Activated T-helper 1 cell treated with anti-CD3 and anti-CD28 coated beads, Interleukin-2, amount 50 U/mL, for 16 hours (primary cell): ENCODE data around the gene CR2.
"Not testable (repeated sequence)": the region's sequence is repeated elsewhere in the genome, so short reads cannot be mapped to it uniquely, and the experiment has no call there.

ENCODE experiments used
- DNase-seq, 2 donors: peaks; one replicate each; pipeline ENCODE4 v3.0.0-alpha.2; 2020; ENCODE audit warnings: low read depth in 1 of 2, low spot score in 1 of 2

Gene CR2

GRCh38 chr1:207444514-207445217, 9.5 kb upstream of the CR2 start:
- no peak for DNase-seq

- DNase-seq = no peak
Measured at GRCh38 chr1:207453710-207454045, 450 bp upstream of the CR2 start.

- DNase-seq = no peak
Measured at GRCh38 chr1:207455183-207455754, 1.1 kb downstream of the CR2 start.

GRCh38 chr1:207458414-207458813, 4.3 kb downstream of the CR2 start:
- DNase-seq = no peak

GRCh38 chr1:207459008-207459407, 4.9 kb downstream of the CR2 start:
- DNase-seq = no peak

- no peak for DNase-seq
Measured at GRCh38 chr1:207461649-207462048, 7.5 kb downstream of the CR2 start.

GRCh38 chr1:207462535-207462934, 8.4 kb downstream of the CR2 start:
- DNase-seq = no peak

GRCh38 chr1:207463021-207463420, 8.9 kb downstream of the CR2 start:
- DNase-seq = no peak

- DNase-seq = no peak
Measured at GRCh38 chr1:207463571-207463970, 9.4 kb downstream of the CR2 start.

- no peak for DNase-seq
Measured at GRCh38 chr1:207470927-207471326, 16.8 kb downstream of the CR2 start.

- DNase-seq = no peak
Measured at GRCh38 chr1:207474210-207474609, 20.1 kb downstream of the CR2 start.

GRCh38 chr1:207486198-207486597, 32.1 kb downstream of the CR2 start:
- DNase-seq = no peak

GRCh38 chr1:207487636-207488035, 33.5 kb downstream of the CR2 start:
- no peak for DNase-seq

GRCh38 chr1:207493212-207493611, 39.1 kb downstream of the CR2 start:
- DNase-seq = no peak

GRCh38 chr1:207494171-207494570, 40.0 kb downstream of the CR2 start:
- no peak for DNase-seq

GRCh38 chr1:207495281-207495680, 41.2 kb downstream of the CR2 start:
- DNase-seq = not testable (repeated sequence)

GRCh38 chr1:207495801-207496792, 42.0 kb downstream of the CR2 start, which contains the start of gene CR1:
TSS of gene CR1 (plus strand) at chr1:207496157. CDS start at chr1:207496268, 111 bp downstream.
- DNase-seq = no peak

- DNase-seq = no peak
Measured at GRCh38 chr1:207497941-207498340, 43.8 kb downstream of the CR2 start.

- DNase-seq = peak; percentile 15 to 30
Measured at GRCh38 chr1:207499573-207499972, 45.4 kb downstream of the CR2 start.

GRCh38 chr1:207500306-207500705, 46.2 kb downstream of the CR2 start:
- DNase-seq = no peak

- DNase-seq = no peak
Measured at GRCh38 chr1:207501071-207501470, 46.9 kb downstream of the CR2 start.

- no peak for DNase-seq
Measured at GRCh38 chr1:207502726-207503125, 48.6 kb downstream of the CR2 start.
